ENCODE data around the gene LEMD2. TPM values are rescaled to one million over a fixed set of nuclear protein-coding genes. Genes with fewer than 3 reads are reported as not detected.

LEMD2 gene
- total and polyA plus RNA-seq, 7 donors = 21.3 to 63.3 (median 37.3) TPM

- 26 to 50% (median 31%) methylated on average over 15 of the region's 15 CpGs for WGBS, 3 donors
- intact Hi-C loops (cut with DNase I) = no loop called here
- TF ChIP-seq, protein P1, sequence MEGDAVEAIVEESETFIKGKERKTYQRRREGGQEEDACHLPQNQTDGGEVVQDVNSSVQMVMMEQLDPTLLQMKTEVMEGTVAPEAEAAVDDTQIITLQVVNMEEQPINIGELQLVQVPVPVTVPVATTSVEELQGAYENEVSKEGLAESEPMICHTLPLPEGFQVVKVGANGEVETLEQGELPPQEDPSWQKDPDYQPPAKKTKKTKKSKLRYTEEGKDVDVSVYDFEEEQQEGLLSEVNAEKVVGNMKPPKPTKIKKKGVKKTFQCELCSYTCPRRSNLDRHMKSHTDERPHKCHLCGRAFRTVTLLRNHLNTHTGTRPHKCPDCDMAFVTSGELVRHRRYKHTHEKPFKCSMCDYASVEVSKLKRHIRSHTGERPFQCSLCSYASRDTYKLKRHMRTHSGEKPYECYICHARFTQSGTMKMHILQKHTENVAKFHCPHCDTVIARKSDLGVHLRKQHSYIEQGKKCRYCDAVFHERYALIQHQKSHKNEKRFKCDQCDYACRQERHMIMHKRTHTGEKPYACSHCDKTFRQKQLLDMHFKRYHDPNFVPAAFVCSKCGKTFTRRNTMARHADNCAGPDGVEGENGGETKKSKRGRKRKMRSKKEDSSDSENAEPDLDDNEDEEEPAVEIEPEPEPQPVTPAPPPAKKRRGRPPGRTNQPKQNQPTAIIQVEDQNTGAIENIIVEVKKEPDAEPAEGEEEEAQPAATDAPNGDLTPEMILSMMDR (IDR thresholded peaks at IDR 0.05) = no peak
- Histone ChIP-seq H3K27me3 (ENCODE audit: insufficient read depth in 3 of 3, low read length in 2 of 3) (no peaks in the 10 kb centered on the region), H3K9me3 (no peaks in the 10 kb centered on the region), H3K36me3 (ENCODE audit: insufficient read depth in 1 of 2, low read depth in 1 of 2) (peaks cover 0 to 88% of the 10 kb centered on the region in 2 donors), H3K4me1 (peaks cover 84% of the 10 kb centered on the region), H3K4me3 (peak overlapping the region; percentile 72), H3K27ac (peak overlapping the region; percentile 100)
- DNase-seq (peak in 1 of 2 donors; percentile 86), ATAC-seq (peak; percentile 39 to 55 (median 50))
Measured at GRCh38 chr6:33737267-33738026, 51.5 kb downstream of the LEMD2 start.

DNA sequence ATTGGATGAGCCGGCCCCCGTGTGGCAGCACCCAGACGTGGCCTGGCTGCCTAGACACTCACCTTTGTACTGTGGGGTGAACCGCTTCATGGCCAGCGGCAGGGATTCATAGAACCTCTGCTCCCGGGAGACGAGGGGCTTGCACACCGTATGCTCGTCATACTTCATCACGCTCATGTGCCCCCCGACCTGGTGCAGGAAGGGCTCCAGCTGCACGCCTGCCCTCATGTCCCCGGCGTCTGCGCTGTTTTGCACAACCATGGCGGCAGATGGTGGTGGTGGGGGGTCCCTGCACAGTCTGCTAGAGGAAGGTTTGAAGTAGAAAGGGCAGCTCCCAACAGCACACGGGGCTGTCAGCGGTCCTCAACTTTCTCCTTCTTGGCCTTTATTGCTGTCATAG lies 53.7 kb downstream of the LEMD2 start:
- intact Hi-C loops (cut with DNase I) = no loop called here
- Histone ChIP-seq H3K4me1 (peaks cover 96% of the 10 kb centered on the region), H3K36me3 (ENCODE audit: insufficient read depth in 1 of 2, low read depth in 1 of 2) (peaks cover 0 to 93% of the 10 kb centered on the region in 2 donors), H3K9me3 (no peaks in the 10 kb centered on the region), H3K27ac (peak overlapping the region; percentile 100), H3K27me3 (ENCODE audit: insufficient read depth in 3 of 3, low read length in 2 of 3) (no peaks in the 10 kb centered on the region), H3K4me3 (peak overlapping the region; percentile 72)
- TF ChIP-seq, protein P1 (IDR thresholded peaks at IDR 0.05) = no peak
- DNase-seq (peak in 1 of 2 donors; percentile 53), ATAC-seq (no peak)
- 75 to 79% (median 76%) methylated on average over 18 of the region's 18 CpGs for WGBS, 3 donors

GRCh38 chr6:33733709-33734007 lies 55.3 kb downstream of the LEMD2 start:
- peak overlapping the region; percentile 72 for H3K4me3 ChIP-seq
- no peaks in the 10 kb centered on the region for H3K9me3 ChIP-seq
- peak overlapping the region; percentile 100 for H3K27ac ChIP-seq
- TF ChIP-seq, protein P1 (IDR thresholded peaks at IDR 0.05) = no peak
- intact Hi-C loops (cut with DNase I) = no loop called here
- 36 to 56% (median 40%) methylated on average over 8 of the region's 8 CpGs for WGBS, 3 donors
- DNase-seq (peak in 1 of 2 donors; percentile 60), ATAC-seq (no peak)
- peaks cover 95% of the 10 kb centered on the region for H3K4me1 ChIP-seq
- H3K36me3 ChIP-seq (ENCODE audit: insufficient read depth in 1 of 2, low read depth in 1 of 2) = peaks cover 0 to 89% of the 10 kb centered on the region in 2 donors
- H3K27me3 ChIP-seq (ENCODE audit: insufficient read depth in 3 of 3, low read length in 2 of 3) = no peaks in the 10 kb centered on the region

GRCh38 chr6:33732817-33733708 lies 55.9 kb downstream of the LEMD2 start:
- TF ChIP-seq, protein P1 (IDR thresholded peaks at IDR 0.05) = no peak
- H3K27ac ChIP-seq = peak overlapping the region; percentile 100
- peaks cover 0 to 86% of the 10 kb centered on the region in 2 donors for H3K36me3 ChIP-seq (ENCODE audit: insufficient read depth in 1 of 2, low read depth in 1 of 2)
- no peaks in the 10 kb centered on the region for H3K9me3 ChIP-seq
- peak overlapping the region; percentile 72 for H3K4me3 ChIP-seq
- H3K4me1 ChIP-seq = peaks cover 93% of the 10 kb centered on the region
- WGBS, 3 donors = 43 to 69% (median 49%) methylated on average over 13 of the region's 13 CpGs
- intact Hi-C loops (cut with DNase I) = no loop called here
- H3K27me3 ChIP-seq (ENCODE audit: insufficient read depth in 3 of 3, low read length in 2 of 3) = no peaks in the 10 kb centered on the region
- no peak for ATAC-seq
- peak in 1 of 2 donors; percentile 70 for DNase-seq

All from psoas muscle (tissue), 8 donors.